ENCODE measurements around the gene CHD1L.
"Not testable (repeated sequence)": the region's sequence is repeated elsewhere in the genome, so short reads cannot be mapped to it uniquely, and the experiment has no call there.

Gene CHD1L

GRCh38 chr1:147272042-147272441 is 29.6 kb downstream of the CHD1L start:
- no peak for DNase-seq

DNA sequence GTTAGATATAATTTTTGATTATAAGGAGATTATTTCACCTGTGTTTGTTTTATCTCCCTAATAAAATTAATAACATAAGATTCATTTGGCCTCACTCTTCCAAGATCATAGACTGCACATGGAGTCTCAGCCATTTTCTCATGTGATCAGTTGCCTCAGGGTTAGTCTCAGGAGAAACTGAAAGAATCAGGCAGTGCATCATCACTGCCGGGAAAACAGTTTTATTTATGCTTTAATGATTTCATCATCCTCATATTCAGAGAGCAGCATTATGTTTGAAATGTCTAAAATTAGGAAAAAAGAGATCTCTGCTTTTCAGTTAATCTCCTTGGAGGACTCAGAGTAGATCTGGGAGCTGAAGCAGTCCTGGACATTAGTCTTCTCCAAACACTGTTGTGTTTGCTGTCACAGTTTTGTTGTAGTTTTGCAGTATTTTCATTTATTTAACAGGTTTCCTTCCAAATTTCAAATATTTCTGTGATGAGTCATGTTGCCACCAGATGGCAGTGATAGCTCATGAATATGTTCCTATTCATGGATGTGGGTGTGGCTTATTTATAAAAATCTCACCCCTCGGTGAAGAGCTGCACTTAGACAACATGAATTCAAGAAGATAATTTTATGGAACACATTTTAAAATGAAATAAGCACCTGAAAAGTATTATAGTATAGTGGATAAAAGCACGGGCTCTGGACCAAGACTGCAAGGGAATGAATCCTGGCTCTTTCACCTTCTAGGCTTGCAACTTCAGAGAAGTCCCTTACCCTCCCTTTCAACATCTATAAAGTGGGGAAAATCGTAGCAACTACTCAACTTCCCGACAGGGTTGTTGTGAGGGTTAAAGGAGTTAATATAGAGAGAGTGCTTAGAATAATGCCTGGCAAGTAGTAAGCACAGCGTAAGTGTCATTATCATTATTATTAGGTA is 31.2 kb downstream of the CHD1L start:
- DNase-seq: peak; percentile 12 to 32

- no peak for DNase-seq
Measured at GRCh38 chr1:147281950-147282349, 39.5 kb downstream of the CHD1L start.

GRCh38 chr1:147283011-147283410 is 40.5 kb downstream of the CHD1L start:
- no peak for DNase-seq

DNA sequence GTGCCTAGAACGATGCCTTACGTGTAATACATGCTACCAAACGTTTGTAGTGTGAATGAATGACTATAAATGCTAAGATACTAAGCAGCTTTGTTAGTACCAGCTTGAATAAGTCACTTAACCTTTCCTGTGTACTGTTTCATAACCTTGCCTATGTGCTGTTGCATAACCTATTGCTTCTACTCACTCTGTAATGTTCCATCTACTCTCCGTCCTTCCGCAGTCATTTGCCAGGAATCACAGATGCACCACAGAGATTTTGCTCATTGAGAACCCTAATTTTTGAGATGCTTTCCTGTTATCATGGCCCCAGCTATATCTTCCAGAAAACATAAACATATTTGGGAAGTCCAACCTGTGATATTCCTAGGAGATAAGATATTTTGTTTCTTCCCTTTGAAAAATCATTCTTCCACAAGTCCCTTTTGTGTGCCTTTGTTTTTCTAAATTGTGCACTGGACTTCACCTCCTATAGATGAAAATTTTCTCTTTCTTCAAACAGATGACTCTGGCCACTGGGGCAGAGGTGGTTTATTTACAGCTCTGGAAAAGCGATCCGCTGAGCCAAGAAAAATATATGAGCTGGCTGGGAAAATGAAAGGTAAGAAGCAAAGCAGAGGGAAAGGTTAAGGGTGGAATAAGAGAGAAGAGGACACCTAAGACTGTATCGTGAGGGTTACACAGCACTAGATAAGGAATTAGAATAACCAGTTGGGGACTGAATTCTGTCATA is 44.8 kb downstream of the CHD1L start:
- DNase-seq: no peak

GRCh38 chr1:147292012-147292411 is 49.5 kb downstream of the CHD1L start:
- DNase-seq: no peak

DNA sequence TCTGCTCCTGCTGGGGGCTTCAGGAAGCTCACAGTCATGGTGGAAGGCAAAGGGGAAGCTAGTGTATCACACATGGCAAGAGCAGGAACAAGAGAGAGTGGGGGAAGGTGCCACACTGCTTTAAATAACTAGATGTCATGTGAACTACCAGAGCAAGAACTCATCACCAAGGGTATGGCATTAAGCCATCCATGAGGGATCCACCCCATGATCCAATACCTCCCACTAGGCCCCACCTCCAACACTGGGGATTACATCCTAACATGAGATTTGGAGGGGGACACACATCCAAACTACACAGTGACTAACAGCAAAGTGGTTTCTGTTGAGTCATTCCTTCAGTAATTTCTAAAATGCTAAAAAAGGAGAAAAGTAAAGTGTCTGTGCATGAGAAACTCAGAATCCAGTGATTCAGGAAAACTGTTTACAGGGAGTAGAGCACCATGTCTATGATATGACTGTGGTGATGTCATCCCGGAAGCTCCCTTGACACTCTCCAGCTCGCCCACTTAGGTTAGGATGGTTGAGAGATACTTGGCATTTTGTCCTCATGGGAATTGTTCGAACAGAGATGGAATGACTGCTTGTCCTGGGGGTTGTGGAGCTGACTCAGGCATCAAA is 50.3 kb downstream of the CHD1L start:
- no peak for DNase-seq

- no peak for DNase-seq
Measured at GRCh38 chr1:147297438-147297837, 55.0 kb downstream of the CHD1L start.

- not testable (repeated sequence) for DNase-seq
Measured at GRCh38 chr1:147305803-147306202, 63.3 kb downstream of the CHD1L start.

DNA sequence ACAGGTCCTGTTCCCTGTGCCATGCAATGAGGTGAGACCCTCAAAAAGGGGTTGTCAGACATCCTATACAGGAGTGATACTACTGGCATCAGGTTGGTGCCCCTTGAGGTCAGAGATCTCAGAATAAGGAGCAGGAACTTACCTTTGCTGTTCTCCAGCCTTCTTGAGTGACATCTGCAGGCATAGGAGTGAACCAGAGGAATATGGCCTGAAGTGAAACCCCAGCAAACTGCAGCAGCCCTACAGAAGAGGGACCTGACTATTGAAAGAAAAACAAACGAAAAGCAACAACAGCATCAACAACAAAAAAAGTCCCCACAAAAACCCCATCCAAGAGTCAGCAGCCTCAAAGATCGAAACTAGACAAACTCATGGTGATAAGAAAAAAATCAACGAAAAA is 74.5 kb downstream of the CHD1L start:
- DNase-seq: no peak

DNA sequence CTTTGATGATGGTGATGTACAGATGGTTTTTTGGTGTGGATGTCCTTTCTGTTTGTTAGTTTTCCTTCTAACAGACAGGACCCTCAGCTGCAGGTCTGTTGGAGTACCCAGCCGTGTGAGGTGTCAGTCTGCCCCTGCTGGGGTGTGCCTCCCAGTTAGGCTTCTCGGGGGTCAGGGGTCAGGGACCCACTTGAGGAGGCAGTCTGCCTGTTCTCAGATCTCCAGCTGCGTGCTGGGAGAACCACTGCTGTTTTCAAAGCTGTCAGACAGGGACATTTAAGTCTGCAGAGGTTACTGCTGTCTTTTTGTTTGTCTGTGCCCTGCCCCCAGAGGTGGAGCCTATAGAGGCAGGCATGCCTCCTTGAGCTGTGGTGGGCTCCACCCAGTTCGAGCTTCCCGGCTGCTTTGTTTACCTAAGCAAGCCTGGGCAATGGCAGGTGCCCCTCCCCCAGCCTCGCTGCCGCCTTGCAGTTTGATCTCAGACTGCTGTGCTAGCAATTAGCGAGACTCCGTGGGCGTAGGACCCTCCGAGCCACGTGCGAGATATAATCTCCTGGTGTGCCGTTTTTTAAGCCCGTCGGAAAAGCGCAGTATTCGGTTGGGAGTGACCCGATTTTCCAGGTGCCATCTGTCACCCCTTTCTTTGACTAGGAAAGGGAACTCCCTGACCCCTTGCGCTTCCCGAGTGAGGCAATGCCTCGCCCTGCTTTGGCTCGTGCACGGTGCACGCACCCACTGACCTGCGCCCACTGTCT is 84.6 kb downstream of the CHD1L start:
- DNase-seq: not testable (repeated sequence)

- no peak for DNase-seq
Measured at GRCh38 chr1:147334292-147334691, 91.8 kb downstream of the CHD1L start.

DNA sequence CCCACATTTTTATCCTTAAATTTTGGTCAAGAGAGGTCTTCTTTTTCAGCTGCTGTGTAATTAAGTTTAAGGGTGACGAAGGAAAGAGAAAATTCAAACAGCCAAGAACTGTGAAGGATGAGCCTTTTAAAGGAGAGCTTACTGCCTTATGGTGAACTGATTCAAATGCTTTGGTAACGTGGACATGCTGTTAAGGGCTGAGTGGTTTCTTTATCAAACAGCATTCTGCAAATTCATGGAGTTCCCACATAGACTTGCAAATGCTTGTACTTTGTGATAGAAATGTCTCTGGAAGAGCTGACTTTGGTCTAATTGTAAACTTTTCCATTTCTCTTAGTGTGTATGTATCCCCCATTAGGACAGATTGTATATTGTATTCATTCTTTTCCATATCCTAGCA is 93.8 kb downstream of the CHD1L start:
- no peak for DNase-seq

DNA sequence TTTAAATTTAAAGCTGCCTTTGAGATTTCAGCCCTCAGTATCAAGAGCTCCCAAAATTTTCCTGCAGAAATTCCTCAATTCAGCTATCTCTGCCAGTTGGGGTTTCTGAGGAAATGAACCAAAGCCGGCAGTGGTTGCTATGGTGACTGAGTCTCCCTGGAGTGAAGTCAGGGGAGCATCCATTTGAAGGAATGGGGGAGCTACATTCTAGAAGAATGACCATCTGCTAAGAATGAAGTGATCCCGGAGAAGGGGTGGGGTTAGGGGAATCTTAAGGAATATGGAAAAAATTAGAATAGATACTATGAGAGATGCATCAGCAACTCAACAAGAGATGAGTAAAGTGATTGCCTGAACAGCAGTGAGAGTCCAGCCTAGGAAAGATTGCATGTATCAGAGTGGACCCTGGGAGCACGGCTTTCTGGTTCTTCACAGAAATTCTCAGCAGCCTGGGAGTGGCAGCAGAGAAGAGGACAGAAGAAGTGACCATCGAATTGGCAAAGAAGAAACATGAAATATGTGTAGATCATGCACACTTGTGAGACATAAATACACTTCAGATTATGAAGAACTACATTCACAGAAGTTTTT is 94.7 kb downstream of the CHD1L start:
- no peak for DNase-seq

DNA sequence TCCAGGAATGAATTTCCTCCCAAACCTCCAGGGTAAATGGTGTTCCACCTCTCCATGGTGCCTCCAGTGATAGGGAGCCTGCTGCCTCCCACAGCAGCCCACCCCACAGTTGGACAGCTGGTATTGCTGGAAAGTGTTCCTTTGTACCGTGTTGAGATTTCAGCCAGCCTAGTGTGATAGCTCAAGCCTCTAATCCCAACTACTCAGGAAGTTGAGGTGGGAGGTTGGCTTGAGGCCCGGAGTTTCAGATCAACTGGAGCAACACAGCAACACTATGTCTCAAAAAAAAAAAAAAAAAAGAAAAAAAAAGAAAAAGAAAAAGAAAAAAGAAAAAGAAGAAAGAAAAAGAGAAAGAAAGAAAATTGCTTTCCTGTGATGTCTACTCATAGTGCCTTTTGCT is 96.1 kb downstream of the CHD1L start:
- DNase-seq: no peak

DNA sequence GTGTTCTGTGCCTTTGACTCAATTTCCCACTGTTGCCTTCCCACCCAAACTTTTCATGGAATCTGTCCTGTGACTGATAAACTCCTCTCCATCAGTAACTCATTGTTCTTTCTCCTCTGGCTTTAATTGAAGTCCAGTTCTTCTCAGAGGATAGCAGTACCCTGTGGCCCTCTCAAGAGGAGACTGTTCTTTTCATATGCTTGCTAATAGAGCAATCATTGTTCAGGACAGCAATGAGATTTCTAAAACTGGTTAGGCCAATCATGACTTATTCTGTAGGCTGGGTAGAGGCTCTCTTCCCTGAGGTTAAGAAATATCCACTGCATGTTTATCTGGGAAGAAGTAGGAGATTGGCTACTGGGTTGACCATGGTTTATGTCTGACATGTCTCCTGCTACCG is 98.8 kb downstream of the CHD1L start:
- no peak for DNase-seq
